Mesendoderm (in vitro differentiated cells): ENCODE measurements around the gene MUC5B.

Experiments
- DNase-seq: peaks from one replicate; pipeline ENCODE4 v3.0.0; 2013
- H2AK5ac ChIP-seq: 2 replicates; pipeline ENCODE4 v1.6.1; 2013; ENCODE audit warnings: low read length, inconsistent platforms
- H2BK120ac ChIP-seq: 2 replicates; pipeline ENCODE4 v1.6.1; 2013; ENCODE audit warnings: low read depth, mild to moderate bottlenecking, low read length, moderate library complexity, mixed read lengths
- H2BK15ac ChIP-seq: replicated peaks from 2 replicates; pipeline ENCODE4 v1.6.1; 2013; ENCODE audit warnings: low read depth, mild to moderate bottlenecking, moderate library complexity
- H2BK5ac ChIP-seq: 2 replicates; pipeline ENCODE4 v1.6.1; 2013; ENCODE audit warnings: low read length, inconsistent platforms
- H3K18ac ChIP-seq: 2 replicates; pipeline ENCODE4 v1.6.1; 2013; ENCODE audit warnings: mild to moderate bottlenecking, low read length, mixed read lengths
- H3K23ac ChIP-seq: one replicate; pipeline ENCODE4 v1.6.1; 2013; ENCODE audit warnings: low read length
- H3K27ac ChIP-seq: 2 replicates; pipeline ENCODE4 v1.5.1; 2013; ENCODE audit warnings: low read depth, mild to moderate bottlenecking, inconsistent platforms, low read length, moderate library complexity
- H3K27me3 ChIP-seq: 2 replicates; pipeline ENCODE4 v1.6.1; 2013; ENCODE audit warnings: low read length, control low read depth, mild to moderate bottlenecking, inconsistent platforms; ENCODE audit not compliant: insufficient read depth, poor library complexity
- H3K36me3 ChIP-seq: 2 replicates; pipeline ENCODE4 v1.6.1; 2013; ENCODE audit warnings: low read length, inconsistent platforms; ENCODE audit not compliant: control insufficient read depth, insufficient read depth
- H3K4ac ChIP-seq: one replicate; pipeline ENCODE4 v1.6.1; 2013; ENCODE audit warnings: low read depth, mild to moderate bottlenecking, low read length, moderate library complexity
- H3K4me1 ChIP-seq: 2 replicates; pipeline ENCODE4 v1.6.1; 2013; ENCODE audit warnings: low read depth, low read length, inconsistent platforms; ENCODE audit not compliant: control insufficient read depth
- H3K4me2 ChIP-seq: 2 replicates; pipeline ENCODE4 v1.6.1; 2013; ENCODE audit warnings: low read length
- H3K4me3 ChIP-seq: 2 replicates; pipeline ENCODE4 v1.5.1; 2013; ENCODE audit warnings: mild to moderate bottlenecking, low read length
- H3K56ac ChIP-seq: one replicate; pipeline ENCODE4 v1.6.1; 2013; ENCODE audit warnings: low read length
- H3K79me1 ChIP-seq: 2 replicates; pipeline ENCODE4 v1.6.1; 2013; ENCODE audit warnings: low read length, inconsistent platforms
- H3K79me2 ChIP-seq: 2 replicates; pipeline ENCODE4 v1.6.1; 2013; ENCODE audit warnings: mild to moderate bottlenecking, low read length; ENCODE audit not compliant: control insufficient read depth, insufficient read depth
- H3K9ac ChIP-seq: 2 replicates; pipeline ENCODE4 v1.6.1; 2013; ENCODE audit warnings: low read length, inconsistent platforms
- H4K5ac ChIP-seq: one replicate; pipeline ENCODE4 v1.6.1; 2013; ENCODE audit warnings: low read length
- H4K8ac ChIP-seq: one replicate; pipeline ENCODE4 v1.6.1; 2013; ENCODE audit warnings: low read depth, mild to moderate bottlenecking, control low read depth, low read length, moderate library complexity
- WGBS: extraction: QIAGEN DNeasy Blood & Tissue Kit; methylation state at CpG from one replicate; pipeline ENCODE4 v1.1.7; 2013; ENCODE audit warnings: low lambda C conversion rate, missing lambda C conversion rate; ENCODE audit not compliant: insufficient coverage; ENCODE audit errors: extremely low coverage; 5-methylcytosine and 5-hydroxymethylcytosine counted together

Gene MUC5B

GRCh38 chr11:1205121-1205986 is 17.5 kb upstream of the MUC5B start:
- Histone ChIP-seq H2BK15ac (no peak overlapping the region), H3K18ac (no peak overlapping the region), H4K8ac (no peak overlapping the region), H3K79me2 (no peaks in the 10 kb centered on the region), H3K4me3 (no peak overlapping the region), H3K56ac (no peak overlapping the region), H3K4me1 (no peaks in the 10 kb centered on the region), H3K9ac (no peak overlapping the region), H2AK5ac (no peak overlapping the region), H3K36me3 (no peaks in the 10 kb centered on the region), H3K27me3 (no peaks in the 10 kb centered on the region), H3K4me2 (no peak overlapping the region), H3K27ac (no peak overlapping the region), H3K79me1 (no peaks in the 10 kb centered on the region), H3K23ac (no peak overlapping the region), H2BK5ac (no peak overlapping the region), H3K4ac (no peak overlapping the region), H4K5ac (no peak overlapping the region), H2BK120ac (no peak overlapping the region)
- WGBS, result no CpG with 5 or more reads among the region's 35 CpGs
- DNase-seq, result no peak

- Histone ChIP-seq H3K9ac (no peak overlapping the region), H4K8ac (no peak overlapping the region), H2AK5ac (no peak overlapping the region), H3K79me2 (no peaks in the 10 kb centered on the region), H3K79me1 (no peaks in the 10 kb centered on the region), H3K4ac (no peak overlapping the region), H2BK120ac (no peak overlapping the region), H3K4me1 (no peaks in the 10 kb centered on the region), H3K23ac (no peak overlapping the region), H3K4me3 (no peak overlapping the region), H3K18ac (no peak overlapping the region), H3K27me3 (no peaks in the 10 kb centered on the region), H3K36me3 (no peaks in the 10 kb centered on the region), H2BK5ac (no peak overlapping the region), H4K5ac (no peak overlapping the region), H3K56ac (no peak overlapping the region), H2BK15ac (no peak overlapping the region), H3K27ac (no peak overlapping the region), H3K4me2 (no peak overlapping the region)
- no CpG with 5 or more reads among the region's 8 CpGs for WGBS
- no peak for DNase-seq
Measured at GRCh38 chr11:1205987-1206331, 16.9 kb upstream of the MUC5B start.

GRCh38 chr11:1206391-1207271 is 16.2 kb upstream of the MUC5B start:
- Histone ChIP-seq H3K23ac (no peak overlapping the region), H2AK5ac (no peak overlapping the region), H4K5ac (no peak overlapping the region), H3K79me1 (no peaks in the 10 kb centered on the region), H3K79me2 (no peaks in the 10 kb centered on the region), H2BK15ac (no peak overlapping the region), H3K36me3 (no peaks in the 10 kb centered on the region), H3K4me3 (no peak overlapping the region), H3K56ac (no peak overlapping the region), H3K18ac (no peak overlapping the region), H2BK120ac (no peak overlapping the region), H3K27me3 (no peaks in the 10 kb centered on the region), H4K8ac (no peak overlapping the region), H3K4me2 (no peak overlapping the region), H3K27ac (no peak overlapping the region), H2BK5ac (no peak overlapping the region), H3K9ac (no peak overlapping the region), H3K4ac (no peak overlapping the region), H3K4me1 (no peaks in the 10 kb centered on the region)
- WGBS, result no CpG with 5 or more reads among the region's 38 CpGs
- DNase-seq, result no peak

GRCh38 chr11:1207401-1208143 is 15.3 kb upstream of the MUC5B start:
- Histone ChIP-seq H2AK5ac (no peak overlapping the region), H2BK15ac (no peak overlapping the region), H4K8ac (no peak overlapping the region), H3K79me1 (no peaks in the 10 kb centered on the region), H2BK5ac (no peak overlapping the region), H3K27me3 (no peaks in the 10 kb centered on the region), H2BK120ac (no peak overlapping the region), H3K4me2 (no peak overlapping the region), H3K27ac (no peak overlapping the region), H3K9ac (no peak overlapping the region), H3K4ac (no peak overlapping the region), H3K23ac (no peak overlapping the region), H3K4me3 (no peak overlapping the region), H3K36me3 (no peaks in the 10 kb centered on the region), H3K18ac (no peak overlapping the region), H4K5ac (no peak overlapping the region), H3K79me2 (no peaks in the 10 kb centered on the region), H3K4me1 (no peaks in the 10 kb centered on the region), H3K56ac (no peak overlapping the region)
- WGBS, result no CpG with 5 or more reads among the region's 34 CpGs
- no peak for DNase-seq

- Histone ChIP-seq H2BK5ac (no peak overlapping the region), H3K36me3 (no peaks in the 10 kb centered on the region), H3K79me2 (no peaks in the 10 kb centered on the region), H4K8ac (no peak overlapping the region), H3K79me1 (no peaks in the 10 kb centered on the region), H3K4me2 (no peak overlapping the region), H2BK120ac (no peak overlapping the region), H2BK15ac (no peak overlapping the region), H3K9ac (no peak overlapping the region), H3K56ac (no peak overlapping the region), H3K27me3 (no peaks in the 10 kb centered on the region), H4K5ac (no peak overlapping the region), H2AK5ac (no peak overlapping the region), H3K4ac (no peak overlapping the region), H3K18ac (no peak overlapping the region), H3K4me1 (no peaks in the 10 kb centered on the region), H3K23ac (no peak overlapping the region), H3K4me3 (no peak overlapping the region), H3K27ac (no peak overlapping the region)
- no CpG with 5 or more reads among the region's 6 CpGs for WGBS
- no peak for DNase-seq
Measured at GRCh38 chr11:1208144-1208393, 14.8 kb upstream of the MUC5B start.
